ENCODE data around the gene NAV3.

Gene NAV3

GRCh38 chr12:77979597-77980250 lies 149.0 kb downstream of the NAV3 start:
- Histone ChIP-seq H3K36me3 (ENCODE audit: insufficient read depth, low read length) (no peaks in the 10 kb centered on the region), H3K4me1 (ENCODE audit: insufficient read depth, low read length) (no peaks in the 10 kb centered on the region), H3K4me3 (ENCODE audit: low read length) (no peak overlapping the region), H3K9me3 (ENCODE audit: low read length) (no peaks in the 10 kb centered on the region), H2AFZ (ENCODE audit: low read depth, low read length) (no peak overlapping the region), H3K27me3 (ENCODE audit: insufficient read depth, low read length) (no peaks in the 10 kb centered on the region)

DNA sequence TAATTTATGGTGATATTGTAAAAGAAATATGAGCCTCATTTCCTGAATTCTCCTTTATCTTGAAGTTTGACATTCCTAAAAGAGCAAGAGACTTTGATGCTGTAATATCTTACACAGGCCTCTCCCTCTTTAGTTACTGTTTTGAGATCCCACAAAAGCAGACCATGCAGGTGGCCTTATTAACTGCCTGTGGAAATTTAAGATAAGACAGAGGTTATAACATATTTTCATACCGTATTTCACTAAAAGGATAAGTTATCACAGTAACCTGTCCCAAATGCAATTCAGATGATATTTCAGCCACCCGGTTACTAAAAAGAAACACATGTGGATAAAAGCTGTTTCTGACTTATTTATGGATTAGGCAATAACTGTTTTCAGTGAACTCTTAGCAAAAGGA lies 150.1 kb downstream of the NAV3 start:
- H3K4me3 ChIP-seq (ENCODE audit: low read length), result no peak overlapping the region
- no peaks in the 10 kb centered on the region for H3K9me3 ChIP-seq (ENCODE audit: low read length)
- no peaks in the 10 kb centered on the region for H3K27me3 ChIP-seq (ENCODE audit: insufficient read depth, low read length)
- H3K36me3 ChIP-seq (ENCODE audit: insufficient read depth, low read length), result no peaks in the 10 kb centered on the region
- H3K4me1 ChIP-seq (ENCODE audit: insufficient read depth, low read length), result no peaks in the 10 kb centered on the region
- H2AFZ ChIP-seq (ENCODE audit: low read depth, low read length), result no peak overlapping the region

DNA sequence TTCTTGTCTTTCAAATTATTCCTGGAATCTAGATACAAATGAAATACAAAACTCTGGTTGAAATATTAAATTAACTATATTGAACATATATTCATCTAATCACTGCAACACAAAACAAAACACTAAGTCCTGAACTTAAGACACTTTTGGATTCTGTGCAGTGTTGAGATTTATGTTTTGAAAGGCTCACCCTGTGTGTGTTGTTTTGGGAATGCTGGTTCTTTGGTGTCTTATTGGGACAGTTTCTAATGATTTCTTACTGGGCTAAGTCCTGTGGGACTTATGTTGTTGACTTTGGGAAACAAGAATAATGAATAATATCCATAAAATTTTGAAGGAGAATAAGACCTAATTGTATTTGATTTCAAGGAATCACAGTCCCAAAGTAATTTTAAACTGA lies 153.2 kb downstream of the NAV3 start:
- H3K27me3 ChIP-seq (ENCODE audit: insufficient read depth, low read length), result no peaks in the 10 kb centered on the region
- no peaks in the 10 kb centered on the region for H3K36me3 ChIP-seq (ENCODE audit: insufficient read depth, low read length)
- no peak overlapping the region for H3K4me3 ChIP-seq (ENCODE audit: low read length)
- H2AFZ ChIP-seq (ENCODE audit: low read depth, low read length), result no peak overlapping the region
- H3K9me3 ChIP-seq (ENCODE audit: low read length), result no peaks in the 10 kb centered on the region
- H3K4me1 ChIP-seq (ENCODE audit: insufficient read depth, low read length), result no peaks in the 10 kb centered on the region

DNA sequence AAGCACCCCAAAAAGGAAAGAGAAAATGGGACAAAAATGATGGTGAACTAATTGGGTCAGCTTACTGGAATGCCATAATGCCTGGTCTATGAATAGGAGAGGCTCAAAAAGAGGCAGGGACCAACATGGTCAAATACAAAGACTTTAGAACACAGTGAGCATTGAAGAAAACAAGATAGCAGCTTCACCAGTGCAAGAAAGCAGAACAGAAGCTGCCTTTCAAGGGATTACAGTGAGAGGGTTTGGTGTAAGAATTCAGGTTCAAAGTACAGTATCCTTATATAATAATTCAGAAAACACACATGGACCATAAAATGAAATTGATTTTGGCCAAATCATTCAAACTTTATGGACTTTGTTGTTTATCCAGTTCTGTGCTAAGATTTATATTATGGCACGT lies 162.1 kb downstream of the NAV3 start:
- H3K36me3 ChIP-seq (ENCODE audit: insufficient read depth, low read length), result no peaks in the 10 kb centered on the region
- peak overlapping the region; percentile 30 for H2AFZ ChIP-seq (ENCODE audit: low read depth, low read length)
- H3K4me1 ChIP-seq (ENCODE audit: insufficient read depth, low read length), result no peaks in the 10 kb centered on the region
- no peak overlapping the region for H3K4me3 ChIP-seq (ENCODE audit: low read length)
- no peaks in the 10 kb centered on the region for H3K9me3 ChIP-seq (ENCODE audit: low read length)
- no peaks in the 10 kb centered on the region for H3K27me3 ChIP-seq (ENCODE audit: insufficient read depth, low read length)

- Histone ChIP-seq H3K4me1 (ENCODE audit: insufficient read depth, low read length) (no peaks in the 10 kb centered on the region), H3K36me3 (ENCODE audit: insufficient read depth, low read length) (no peaks in the 10 kb centered on the region), H3K4me3 (ENCODE audit: low read length) (no peak overlapping the region), H3K9me3 (ENCODE audit: low read length) (no peaks in the 10 kb centered on the region), H3K27me3 (ENCODE audit: insufficient read depth, low read length) (no peaks in the 10 kb centered on the region), H2AFZ (ENCODE audit: low read depth, low read length) (no peak overlapping the region)
Observed at GRCh38 chr12:77993658-77994057, 163.0 kb downstream of the NAV3 start.

DNA sequence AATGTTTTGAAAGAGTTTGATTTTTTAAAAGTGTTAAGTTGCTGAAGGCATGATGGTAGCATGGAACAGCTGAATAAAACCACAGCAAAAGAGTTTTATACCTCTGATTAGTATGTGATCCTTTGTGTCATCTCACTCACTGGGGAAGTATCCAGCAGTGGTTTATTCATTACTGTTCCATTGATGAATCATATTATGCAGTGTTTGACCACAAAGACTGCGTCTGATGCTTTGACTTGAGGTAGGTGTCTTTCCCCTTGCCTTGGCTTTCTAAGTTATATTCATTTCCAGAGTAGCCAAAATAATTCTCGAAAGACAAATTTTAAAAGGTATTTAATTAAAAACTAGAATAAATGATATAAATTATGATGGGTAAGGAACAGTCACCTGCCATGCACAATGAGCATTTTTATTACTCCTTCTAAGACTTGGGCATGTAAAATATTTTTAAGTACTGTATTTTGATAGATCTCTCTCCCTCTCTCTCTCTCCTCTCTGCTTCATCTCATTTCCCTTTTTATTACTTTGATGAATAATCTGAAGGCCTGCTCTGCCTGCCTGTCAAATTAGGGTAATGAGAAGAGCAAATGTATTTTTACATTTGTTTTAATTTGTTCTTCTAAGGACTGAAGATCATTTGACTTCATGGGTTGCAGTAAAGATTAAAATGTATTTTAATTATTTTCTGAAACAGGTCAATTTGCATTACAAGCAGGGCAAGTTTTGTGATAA lies 164.9 kb downstream of the NAV3 start:
- Histone ChIP-seq H3K4me3 (ENCODE audit: low read length) (no peak overlapping the region), H3K4me1 (ENCODE audit: insufficient read depth, low read length) (no peaks in the 10 kb centered on the region), H3K9me3 (ENCODE audit: low read length) (no peaks in the 10 kb centered on the region), H3K27me3 (ENCODE audit: insufficient read depth, low read length) (no peaks in the 10 kb centered on the region), H3K36me3 (ENCODE audit: insufficient read depth, low read length) (no peaks in the 10 kb centered on the region), H2AFZ (ENCODE audit: low read depth, low read length) (no peak overlapping the region)

- Histone ChIP-seq H2AFZ (ENCODE audit: low read depth, low read length) (no peak overlapping the region), H3K4me1 (ENCODE audit: insufficient read depth, low read length) (no peaks in the 10 kb centered on the region), H3K4me3 (ENCODE audit: low read length) (no peak overlapping the region), H3K9me3 (ENCODE audit: low read length) (no peaks in the 10 kb centered on the region), H3K27me3 (ENCODE audit: insufficient read depth, low read length) (no peaks in the 10 kb centered on the region), H3K36me3 (ENCODE audit: insufficient read depth, low read length) (no peaks in the 10 kb centered on the region)
Observed at GRCh38 chr12:77996670-77997069, 166.0 kb downstream of the NAV3 start.

- Histone ChIP-seq H2AFZ (ENCODE audit: low read depth, low read length) (no peak overlapping the region), H3K4me3 (ENCODE audit: low read length) (no peak overlapping the region), H3K36me3 (ENCODE audit: insufficient read depth, low read length) (no peaks in the 10 kb centered on the region), H3K9me3 (ENCODE audit: low read length) (no peaks in the 10 kb centered on the region), H3K27me3 (ENCODE audit: insufficient read depth, low read length) (no peaks in the 10 kb centered on the region), H3K4me1 (ENCODE audit: insufficient read depth, low read length) (no peaks in the 10 kb centered on the region)
Observed at GRCh38 chr12:77998236-77998786, 167.6 kb downstream of the NAV3 start.

- no peaks in the 10 kb centered on the region for H3K36me3 ChIP-seq (ENCODE audit: insufficient read depth, low read length)
Observed at GRCh38 chr12:77999074-77999715, 168.5 kb downstream of the NAV3 start.

GRCh38 chr12:78002878-78003277 lies 172.2 kb downstream of the NAV3 start:
- H3K27me3 ChIP-seq (ENCODE audit: insufficient read depth, low read length), result no peaks in the 10 kb centered on the region
- no peak overlapping the region for H2AFZ ChIP-seq (ENCODE audit: low read depth, low read length)
- no peaks in the 10 kb centered on the region for H3K9me3 ChIP-seq (ENCODE audit: low read length)
- no peaks in the 10 kb centered on the region for H3K36me3 ChIP-seq (ENCODE audit: insufficient read depth, low read length)
- H3K4me3 ChIP-seq (ENCODE audit: low read length), result no peak overlapping the region
- H3K4me1 ChIP-seq (ENCODE audit: insufficient read depth, low read length), result no peaks in the 10 kb centered on the region

More at GRCh38 chr12:77999074-77999715, 168.5 kb downstream of the NAV3 start:
- no peaks in the 10 kb centered on the region for H3K4me1 ChIP-seq (ENCODE audit: insufficient read depth, low read length)
- no peaks in the 10 kb centered on the region for H3K9me3 ChIP-seq (ENCODE audit: low read length)
- no peak overlapping the region for H2AFZ ChIP-seq (ENCODE audit: low read depth, low read length)
- H3K27me3 ChIP-seq (ENCODE audit: insufficient read depth, low read length), result no peaks in the 10 kb centered on the region
- no peak overlapping the region for H3K4me3 ChIP-seq (ENCODE audit: low read length)

DNA sequence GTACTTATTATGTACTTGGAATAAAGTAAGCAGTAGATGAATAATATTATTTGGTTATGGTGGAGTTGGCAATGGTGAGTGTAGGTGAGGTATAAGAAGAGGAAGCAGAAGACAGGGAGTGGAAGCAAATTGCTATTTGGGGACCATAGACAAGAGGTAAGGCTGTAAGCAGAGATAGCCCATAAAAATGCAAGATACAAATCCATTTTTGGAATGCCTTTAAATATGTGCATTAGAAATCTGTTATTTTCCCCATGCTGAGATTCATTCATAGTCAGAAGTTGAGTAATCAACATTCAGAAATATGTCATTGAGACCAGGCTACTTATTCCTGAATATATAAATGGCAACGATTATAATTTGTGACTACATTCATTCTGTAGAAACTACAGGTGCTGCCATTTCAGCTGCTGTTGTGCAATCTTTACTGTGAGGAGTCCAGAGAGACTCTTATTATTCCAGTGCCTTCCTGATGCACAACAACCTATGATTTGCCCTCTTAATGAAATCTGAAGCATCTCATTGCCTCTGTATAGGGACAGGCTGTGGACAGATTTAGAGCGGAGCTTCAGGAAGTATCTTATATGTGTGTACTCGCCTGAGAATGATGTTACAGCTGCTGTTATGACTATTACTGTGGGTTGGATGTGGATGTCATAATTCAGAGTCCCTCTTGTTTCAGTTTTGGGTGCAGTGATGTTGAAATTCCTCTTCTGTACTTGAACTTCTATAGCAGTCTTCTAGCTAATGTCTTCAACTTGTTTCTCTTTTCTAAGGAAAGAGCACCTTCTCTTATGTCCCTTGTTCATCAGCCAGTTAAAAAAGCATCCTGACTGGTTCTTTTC lies 173.8 kb downstream of the NAV3 start:
- no peak overlapping the region for H3K4me3 ChIP-seq (ENCODE audit: low read length)
- no peaks in the 10 kb centered on the region for H3K9me3 ChIP-seq (ENCODE audit: low read length)
- no peak overlapping the region for H2AFZ ChIP-seq (ENCODE audit: low read depth, low read length)
- no peaks in the 10 kb centered on the region for H3K27me3 ChIP-seq (ENCODE audit: insufficient read depth, low read length)
- H3K4me1 ChIP-seq (ENCODE audit: insufficient read depth, low read length), result no peaks in the 10 kb centered on the region
- H3K36me3 ChIP-seq (ENCODE audit: insufficient read depth, low read length), result no peaks in the 10 kb centered on the region

DNA sequence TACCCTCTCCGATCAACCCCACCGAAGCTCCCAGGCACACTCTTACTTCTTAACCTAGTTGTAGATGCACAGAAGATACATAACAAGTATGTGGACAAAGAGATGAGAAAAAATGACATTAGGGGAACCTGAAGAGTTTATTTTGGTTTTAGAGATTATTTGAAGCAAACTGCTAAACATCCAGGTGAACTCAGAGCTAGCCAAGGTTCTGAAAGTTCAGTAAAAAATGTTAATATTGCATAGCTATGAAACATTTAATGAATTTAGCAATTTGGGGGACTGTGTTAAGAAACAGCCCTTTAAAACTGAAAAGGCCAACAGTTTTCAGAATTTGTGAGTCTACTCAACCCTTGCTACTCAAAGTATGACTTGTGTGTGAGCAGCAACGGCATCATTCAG lies 174.4 kb downstream of the NAV3 start:
- H2AFZ ChIP-seq (ENCODE audit: low read depth, low read length), result no peak overlapping the region

More for the DNA sequence above, 174.4 kb downstream of the NAV3 start:
- H3K4me3 ChIP-seq (ENCODE audit: low read length), result no peak overlapping the region
- no peaks in the 10 kb centered on the region for H3K9me3 ChIP-seq (ENCODE audit: low read length)
- no peaks in the 10 kb centered on the region for H3K36me3 ChIP-seq (ENCODE audit: insufficient read depth, low read length)
- no peaks in the 10 kb centered on the region for H3K4me1 ChIP-seq (ENCODE audit: insufficient read depth, low read length)
- no peaks in the 10 kb centered on the region for H3K27me3 ChIP-seq (ENCODE audit: insufficient read depth, low read length)
